Bronchial epithelial cell (primary cell): ENCODE results near the gene RELCH. TPM values are rescaled to one million over a fixed set of nuclear protein-coding genes. Genes with fewer than 3 reads are reported as not detected.

Source experiments
- DNase-seq: peaks from one replicate; pipeline ENCODE4 v3.0.0-alpha.2; 2010; ENCODE audit warnings: low read depth
- FAIRE-seq: peaks from 2 replicates; lab custom pipeline; 2011; peaks lifted over from hg19 to GRCh38; lab: Jason Lieb, UNC
- H3K27me3 ChIP-seq: 2 replicates; pipeline ENCODE4 v1.5.1; 2011; ENCODE audit warnings: low read length; ENCODE audit not compliant: control insufficient read depth, insufficient read depth
- H3K36me3 ChIP-seq: 2 replicates; pipeline ENCODE4 v1.5.1; 2011; ENCODE audit warnings: low read length; ENCODE audit not compliant: control insufficient read depth, insufficient read depth
- H3K4me3 ChIP-seq: 2 replicates; pipeline ENCODE4 v1.5.1; 2011; ENCODE audit warnings: mild to moderate bottlenecking, low read depth, low read length, control low read depth
- total RNA-seq: library from RNA; depleted of rRNA; stranded (reverse); fragments of >200 nt; gene quantifications from 2 replicates; pipeline ENCODE4 v1.2.1, GENCODE V29; 2014
- TF ChIP-seq, protein P1 (sequence below): IDR thresholded peaks from 2 replicates; pipeline ENCODE4 v1.5.1; 2011; ENCODE audit warnings: mild to moderate bottlenecking, moderate library complexity, low read length, control low read depth, inconsistent platforms; ENCODE audit not compliant: insufficient read depth, severe bottlenecking

RELCH gene
- total RNA-seq, 1 donor from 2014 or later, result 29.5 TPM

DNA sequence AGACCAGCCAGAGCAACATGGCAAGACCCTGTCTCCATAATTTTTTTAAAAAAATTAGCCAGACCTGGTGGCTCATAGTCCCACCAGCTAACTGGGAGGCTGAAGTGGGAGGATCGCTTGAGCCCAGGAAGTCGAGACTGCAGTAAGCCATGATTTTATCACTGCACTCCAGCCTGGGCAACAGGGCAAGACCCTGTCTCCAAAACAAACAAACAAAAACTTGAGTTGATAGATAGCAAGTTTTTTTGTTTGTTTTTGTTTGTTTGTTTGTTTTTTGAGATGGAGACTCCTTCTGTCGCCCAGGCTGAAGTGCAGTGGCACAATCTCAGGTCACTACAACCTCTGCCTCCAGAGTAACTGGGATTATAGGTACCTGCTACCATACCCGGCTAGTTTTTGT lies 18.8 kb downstream of the RELCH start:
- no peaks in the 10 kb centered on the region for H3K27me3 ChIP-seq
- H3K36me3 ChIP-seq, result peaks cover 2% of the 10 kb centered on the region
- TF ChIP-seq, protein P1, sequence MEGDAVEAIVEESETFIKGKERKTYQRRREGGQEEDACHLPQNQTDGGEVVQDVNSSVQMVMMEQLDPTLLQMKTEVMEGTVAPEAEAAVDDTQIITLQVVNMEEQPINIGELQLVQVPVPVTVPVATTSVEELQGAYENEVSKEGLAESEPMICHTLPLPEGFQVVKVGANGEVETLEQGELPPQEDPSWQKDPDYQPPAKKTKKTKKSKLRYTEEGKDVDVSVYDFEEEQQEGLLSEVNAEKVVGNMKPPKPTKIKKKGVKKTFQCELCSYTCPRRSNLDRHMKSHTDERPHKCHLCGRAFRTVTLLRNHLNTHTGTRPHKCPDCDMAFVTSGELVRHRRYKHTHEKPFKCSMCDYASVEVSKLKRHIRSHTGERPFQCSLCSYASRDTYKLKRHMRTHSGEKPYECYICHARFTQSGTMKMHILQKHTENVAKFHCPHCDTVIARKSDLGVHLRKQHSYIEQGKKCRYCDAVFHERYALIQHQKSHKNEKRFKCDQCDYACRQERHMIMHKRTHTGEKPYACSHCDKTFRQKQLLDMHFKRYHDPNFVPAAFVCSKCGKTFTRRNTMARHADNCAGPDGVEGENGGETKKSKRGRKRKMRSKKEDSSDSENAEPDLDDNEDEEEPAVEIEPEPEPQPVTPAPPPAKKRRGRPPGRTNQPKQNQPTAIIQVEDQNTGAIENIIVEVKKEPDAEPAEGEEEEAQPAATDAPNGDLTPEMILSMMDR, result no peak
- no peak overlapping the region for H3K4me3 ChIP-seq
- no peak for FAIRE-seq
- DNase-seq, result no peak

GRCh38 chr18:62206593-62206992 lies 19.5 kb downstream of the RELCH start:
- FAIRE-seq (no peak), DNase-seq (peak; percentile 35)
- H3K4me3 ChIP-seq, result no peak overlapping the region
- peaks cover 2% of the 10 kb centered on the region for H3K36me3 ChIP-seq
- H3K27me3 ChIP-seq, result no peaks in the 10 kb centered on the region
- TF ChIP-seq, protein P1, result no peak

DNA sequence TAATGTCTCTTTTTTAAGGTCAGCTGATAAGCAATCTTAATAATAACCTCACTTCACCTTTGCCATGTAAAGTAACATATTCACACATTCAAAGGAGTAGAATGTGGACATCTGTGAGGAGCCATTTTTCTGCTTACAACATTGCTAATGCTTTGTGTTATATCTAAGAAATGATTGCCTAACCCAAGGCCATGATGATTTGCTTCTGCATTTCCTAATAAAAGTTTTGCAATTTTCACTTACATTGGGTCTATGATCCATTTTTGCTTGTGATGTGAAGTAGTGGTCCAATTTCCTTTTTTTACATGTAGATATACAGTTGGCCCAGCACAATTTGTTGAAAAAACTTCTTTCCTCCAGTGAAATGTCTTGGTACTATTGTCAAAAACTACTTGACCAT lies 22.0 kb downstream of the RELCH start:
- H3K36me3 ChIP-seq, result peaks cover 6% of the 10 kb centered on the region
- DNase-seq (no peak), FAIRE-seq (peak; percentile 47)
- H3K27me3 ChIP-seq, result no peaks in the 10 kb centered on the region
- TF ChIP-seq, protein P1, result no peak
- no peak overlapping the region for H3K4me3 ChIP-seq

DNA sequence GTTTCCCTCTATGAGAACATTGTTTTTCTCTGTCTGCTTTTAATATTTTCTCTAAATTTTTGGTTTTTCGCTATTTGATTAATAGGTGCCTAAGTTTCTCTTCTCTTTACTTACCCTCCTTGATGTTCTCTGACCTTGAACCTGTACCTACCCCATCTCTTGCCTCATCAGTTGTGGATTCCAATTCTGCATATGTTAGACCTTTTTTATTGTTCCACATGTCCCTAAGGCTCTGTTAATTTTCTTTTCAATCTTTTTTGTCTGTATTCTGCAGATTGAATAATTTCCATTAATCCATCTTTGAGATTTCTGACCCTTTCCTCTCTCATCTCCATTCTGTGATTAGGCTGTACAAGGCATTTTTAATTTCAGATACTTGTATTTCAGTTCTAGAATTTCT lies 23.1 kb downstream of the RELCH start:
- DNase-seq (no peak), FAIRE-seq (no peak)
- TF ChIP-seq, protein P1, result no peak

DNA sequence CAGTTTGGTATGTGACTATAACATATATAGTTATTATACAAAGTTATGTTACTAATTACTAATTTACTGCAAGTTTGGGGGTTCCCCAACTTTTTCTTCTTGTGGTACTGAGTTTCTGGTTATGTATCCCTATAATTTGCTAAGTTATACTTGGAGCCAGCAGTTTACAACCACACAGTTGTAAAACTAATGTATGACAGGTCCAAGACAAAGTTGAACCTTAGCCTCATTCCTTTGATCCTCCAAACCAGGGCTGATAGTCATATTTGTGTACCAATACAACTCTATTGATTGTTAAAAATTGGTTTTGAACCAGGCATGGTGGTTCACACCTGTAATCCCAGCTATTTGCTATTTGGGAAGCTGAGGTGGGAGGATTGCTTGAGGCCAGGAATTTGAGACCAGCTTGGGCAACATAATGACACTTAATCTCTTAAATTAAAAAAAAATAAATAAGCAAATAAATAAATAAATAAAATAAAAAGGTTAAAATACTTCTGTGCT lies 24.3 kb downstream of the RELCH start:
- DNase-seq (no peak), FAIRE-seq (no peak)
- H3K36me3 ChIP-seq, result peaks cover 10% of the 10 kb centered on the region
- TF ChIP-seq, protein P1, result no peak
- H3K4me3 ChIP-seq, result no peak overlapping the region
- no peaks in the 10 kb centered on the region for H3K27me3 ChIP-seq

More for the DNA sequence above, 23.1 kb downstream of the RELCH start:
- H3K36me3 ChIP-seq, result peaks cover 10% of the 10 kb centered on the region
- no peaks in the 10 kb centered on the region for H3K27me3 ChIP-seq
- no peak overlapping the region for H3K4me3 ChIP-seq

DNA sequence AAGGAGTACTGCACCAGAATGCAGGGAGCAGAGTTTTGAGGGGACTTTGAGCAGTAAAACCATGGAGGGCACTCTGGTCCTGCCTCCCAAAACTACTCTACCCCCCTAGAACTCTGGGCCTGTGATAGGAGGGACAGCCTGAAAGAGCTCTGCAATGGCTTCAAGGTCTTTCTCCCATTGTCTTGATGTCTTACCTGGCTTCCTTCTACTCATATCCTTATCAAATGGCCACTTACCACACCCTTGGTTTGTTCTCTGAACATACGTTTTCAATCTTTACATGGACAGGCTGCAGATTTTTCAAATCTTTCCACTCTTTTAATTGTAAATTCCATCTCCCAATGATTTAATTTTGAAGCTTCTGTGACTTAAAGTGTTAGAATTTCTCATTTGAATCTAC lies 27.7 kb downstream of the RELCH start:
- FAIRE-seq (no peak), DNase-seq (no peak)
- no peak overlapping the region for H3K4me3 ChIP-seq
- H3K36me3 ChIP-seq, result peaks cover 10% of the 10 kb centered on the region
- TF ChIP-seq, protein P1, result no peak
- H3K27me3 ChIP-seq, result no peaks in the 10 kb centered on the region
